ENCODE measurements around the gene SLC4A3.
"Not testable (repeated sequence)": the region's sequence is repeated elsewhere in the genome, so short reads cannot be mapped to it uniquely, and the experiment has no call there.

Gene SLC4A3

DNA sequence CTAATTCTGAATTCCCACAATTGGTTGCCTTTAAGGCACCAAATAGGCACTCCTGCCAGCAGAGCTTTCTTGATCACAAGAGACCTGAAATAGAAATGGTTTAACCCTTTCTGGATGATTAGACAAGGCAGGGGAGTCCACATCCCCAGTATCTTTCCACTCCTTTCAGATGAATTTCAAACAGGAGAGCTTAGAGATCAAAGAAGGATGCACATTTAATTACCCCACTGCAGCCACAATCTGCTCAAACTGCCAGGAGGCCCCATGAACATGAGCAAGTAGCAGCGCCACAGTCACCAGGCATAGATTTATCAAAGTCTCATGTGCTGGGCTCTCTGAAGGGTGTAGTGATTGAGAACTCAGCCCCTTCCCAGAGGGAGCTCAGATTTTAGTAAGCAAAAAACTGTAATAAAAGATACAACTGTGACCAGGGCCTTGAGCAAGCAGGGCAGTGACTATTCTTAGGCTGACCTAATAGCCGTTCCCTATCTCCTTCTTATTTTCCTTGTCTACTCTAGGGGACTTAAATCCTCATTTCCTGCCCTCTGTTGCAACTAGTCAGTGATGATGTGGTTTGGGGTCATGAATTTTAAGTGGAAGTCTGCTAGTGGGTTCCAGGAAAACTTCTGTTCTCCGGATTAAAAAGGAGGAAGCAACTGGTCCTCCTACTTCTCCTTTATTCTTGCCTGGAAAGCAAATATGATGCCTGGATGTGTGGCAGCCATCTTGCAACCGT, 53.7 kb downstream of the SLC4A3 start:
- DNase-seq (ENCODE audit: low spot score) = no peak

DNA sequence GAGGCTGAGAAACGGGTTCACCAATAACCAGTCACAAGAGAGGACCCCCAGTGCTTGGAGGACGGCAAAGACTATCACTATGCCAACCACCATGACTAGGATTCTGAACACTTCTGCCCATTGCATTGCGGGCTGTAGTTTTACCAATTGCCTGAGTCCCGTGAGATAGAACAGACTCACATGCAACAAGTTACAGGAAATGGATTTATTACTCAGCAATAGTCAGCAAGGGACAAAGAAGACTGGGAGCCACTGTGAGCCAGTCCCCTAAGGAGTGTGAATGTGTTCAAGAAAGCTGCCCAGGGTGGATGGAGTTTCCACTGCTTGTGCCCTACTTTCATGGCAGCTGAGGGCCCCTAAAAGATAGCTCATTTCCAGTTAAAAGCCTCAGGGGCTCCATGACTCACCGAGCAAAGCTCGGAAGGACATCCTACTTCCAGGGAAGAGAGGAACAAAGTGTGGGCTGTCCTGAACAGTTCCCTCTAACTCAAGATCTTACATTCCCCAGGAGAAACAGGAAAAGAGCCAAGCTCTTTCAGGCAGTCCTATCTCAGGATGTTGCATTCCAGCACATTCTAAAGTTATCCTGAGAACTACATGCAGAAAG, 54.4 kb downstream of the SLC4A3 start:
- DNase-seq (ENCODE audit: low spot score) = no peak

DNA sequence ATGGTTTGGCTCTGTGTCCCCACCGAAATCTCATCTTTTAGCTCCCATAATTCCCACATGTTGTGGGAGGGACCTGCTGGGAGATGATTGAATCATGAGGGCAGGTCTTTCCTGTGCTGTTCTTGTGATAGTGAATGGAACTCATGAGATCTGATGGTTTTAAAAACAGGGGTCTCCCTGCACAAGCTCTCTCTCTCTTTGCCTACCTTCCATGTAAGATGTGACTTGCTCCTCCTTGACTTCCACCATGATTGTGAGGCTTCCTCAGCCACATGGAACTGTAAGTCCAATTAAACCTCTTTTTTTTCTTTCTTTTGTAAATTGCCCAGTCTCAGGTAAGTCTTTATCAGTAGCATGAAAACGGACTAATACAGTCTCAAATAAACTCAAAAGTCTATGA, 56.0 kb downstream of the SLC4A3 start:
- DNase-seq (ENCODE audit: low spot score) = not testable (repeated sequence)

DNA sequence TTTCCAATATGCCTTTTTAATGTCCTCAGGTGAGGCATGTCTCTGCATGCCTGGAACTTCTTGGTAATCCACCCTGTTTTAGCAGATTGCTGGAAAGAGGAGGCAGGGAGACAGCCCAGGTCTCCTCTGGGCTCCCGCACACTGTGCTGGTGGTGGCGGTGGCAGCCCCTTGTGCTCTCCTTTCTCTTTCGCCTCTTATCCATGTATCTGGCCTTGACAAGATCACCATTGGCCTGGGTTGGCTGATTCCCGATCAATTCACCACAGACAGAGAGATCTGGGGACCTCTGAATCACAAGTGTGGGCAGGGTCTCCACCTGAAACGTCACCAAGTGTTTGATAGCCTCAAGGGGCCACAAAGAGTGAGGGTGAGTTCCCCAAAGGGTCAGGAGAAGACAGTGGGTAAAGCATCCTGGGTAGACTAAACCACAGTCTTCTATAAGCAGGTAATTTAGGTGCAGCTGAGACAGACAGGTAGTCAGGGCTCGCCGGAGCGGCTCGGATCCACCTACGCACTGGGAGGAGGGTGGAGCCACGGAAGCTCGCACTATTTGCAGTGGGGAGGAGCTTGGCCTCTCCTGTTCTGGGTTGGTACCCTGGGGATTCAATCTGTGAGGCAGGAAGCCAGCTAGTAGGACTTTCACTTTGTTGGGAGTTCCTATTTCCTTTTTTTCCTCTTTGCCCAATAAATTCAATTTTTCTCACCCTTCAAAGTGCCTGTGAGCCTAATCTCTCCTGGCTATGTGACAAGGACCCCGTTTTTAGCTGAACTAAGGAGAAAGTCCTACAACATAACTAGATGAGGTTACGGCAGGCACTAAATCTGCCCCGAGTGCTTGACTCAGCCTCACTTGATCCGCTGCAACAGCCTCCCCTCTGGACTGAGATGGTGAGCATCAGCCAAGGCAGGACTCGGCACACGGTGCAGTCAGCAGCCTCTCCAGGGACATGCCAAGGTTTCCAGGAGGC, 57.6 kb downstream of the SLC4A3 start:
- DNase-seq (ENCODE audit: low spot score) = peak; percentile 27

DNA sequence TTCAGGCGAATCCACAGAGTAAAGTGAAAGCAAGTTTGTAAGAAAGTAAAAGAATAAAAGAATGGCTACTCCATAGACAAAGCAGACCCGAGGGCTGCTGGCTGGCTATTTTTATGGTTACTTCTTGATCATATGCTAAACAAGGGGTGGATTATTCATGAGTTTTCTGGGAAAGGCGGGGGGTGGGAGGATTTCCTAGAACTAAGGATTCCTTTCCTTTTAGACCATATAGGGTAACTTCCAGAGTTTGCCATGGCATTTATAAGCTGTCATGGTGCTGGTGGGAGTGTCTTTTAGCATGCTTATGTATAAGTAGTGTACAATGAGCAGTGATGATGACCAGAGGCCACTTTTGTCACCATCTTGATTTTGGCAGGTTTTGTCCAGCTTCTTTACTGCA, 59.8 kb downstream of the SLC4A3 start:
- DNase-seq (ENCODE audit: low spot score) = no peak

DNA sequence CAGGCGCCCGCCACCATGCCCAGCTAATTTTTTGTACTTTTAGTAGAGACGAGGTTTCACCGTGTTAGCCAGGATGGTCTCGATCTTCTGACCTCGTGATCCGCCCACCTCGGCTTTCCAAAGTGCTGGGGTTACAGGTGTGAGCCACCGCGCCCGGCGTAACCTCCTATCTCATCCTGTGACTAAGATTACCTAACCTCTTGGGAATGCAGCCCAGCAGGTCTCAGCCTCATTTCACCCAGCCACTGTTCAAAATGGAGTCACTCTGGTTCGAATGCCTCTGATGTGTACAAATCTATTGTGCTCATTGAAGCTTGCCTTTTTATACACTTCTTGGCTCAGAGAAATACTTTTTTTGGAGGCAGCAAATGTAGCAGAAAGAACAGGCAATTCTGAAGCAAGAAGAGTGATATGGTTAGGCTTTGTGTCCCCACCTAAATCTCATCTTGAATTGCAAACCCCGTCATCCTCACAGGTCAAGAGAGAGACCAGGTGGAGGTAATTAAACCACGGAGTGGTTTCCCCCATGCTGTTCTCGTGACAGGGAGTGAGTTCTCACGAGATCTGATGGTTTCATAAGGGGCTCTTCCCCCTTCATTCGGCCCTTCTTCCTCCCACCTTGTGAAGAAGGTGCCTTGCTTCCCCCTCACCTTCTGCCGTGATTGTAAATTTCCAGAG, 60.6 kb downstream of the SLC4A3 start:
- DNase-seq (ENCODE audit: low spot score) = no peak

DNA sequence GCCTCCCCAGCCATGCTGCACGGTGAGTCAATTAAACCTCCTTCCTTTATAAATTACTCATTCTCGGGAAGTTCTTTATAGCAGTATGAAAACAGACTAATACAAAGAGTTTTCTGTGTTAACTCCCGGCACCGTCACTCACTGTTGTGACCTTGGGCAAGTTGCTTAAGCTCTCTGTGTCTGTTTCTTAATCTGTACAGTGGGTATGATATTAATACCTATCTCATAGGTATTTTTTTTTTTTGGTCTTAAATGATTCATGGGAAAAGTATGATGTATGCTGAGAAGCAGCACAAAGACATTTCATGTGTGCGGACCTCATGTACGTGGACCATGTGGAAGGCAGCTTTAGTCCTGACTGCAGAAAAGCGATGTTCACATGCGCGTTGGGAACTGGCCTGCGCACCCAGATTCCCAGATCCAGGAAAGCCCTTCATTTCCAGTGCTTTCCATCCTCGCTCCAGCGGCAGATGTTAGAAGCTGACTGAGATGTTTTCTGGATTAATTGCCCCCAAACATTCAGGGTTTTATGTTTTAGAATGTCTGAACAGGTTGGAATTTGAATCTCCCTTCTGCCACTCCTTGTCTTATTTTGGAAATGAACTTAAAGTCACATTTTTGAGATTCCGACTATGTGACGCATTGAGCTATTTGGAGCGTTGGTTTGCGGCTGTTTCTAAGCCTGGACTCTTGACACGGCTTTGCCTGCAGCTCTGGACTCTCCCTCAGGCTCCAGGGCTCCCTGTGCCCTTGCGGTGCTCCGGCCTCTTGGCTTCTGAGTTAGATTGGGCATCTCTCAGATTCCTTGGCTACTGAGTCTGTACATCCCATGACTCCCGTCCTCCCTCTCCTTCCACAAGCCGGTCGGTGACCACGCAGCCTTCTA, 61.4 kb downstream of the SLC4A3 start:
- DNase-seq (ENCODE audit: low spot score) = no peak

DNA sequence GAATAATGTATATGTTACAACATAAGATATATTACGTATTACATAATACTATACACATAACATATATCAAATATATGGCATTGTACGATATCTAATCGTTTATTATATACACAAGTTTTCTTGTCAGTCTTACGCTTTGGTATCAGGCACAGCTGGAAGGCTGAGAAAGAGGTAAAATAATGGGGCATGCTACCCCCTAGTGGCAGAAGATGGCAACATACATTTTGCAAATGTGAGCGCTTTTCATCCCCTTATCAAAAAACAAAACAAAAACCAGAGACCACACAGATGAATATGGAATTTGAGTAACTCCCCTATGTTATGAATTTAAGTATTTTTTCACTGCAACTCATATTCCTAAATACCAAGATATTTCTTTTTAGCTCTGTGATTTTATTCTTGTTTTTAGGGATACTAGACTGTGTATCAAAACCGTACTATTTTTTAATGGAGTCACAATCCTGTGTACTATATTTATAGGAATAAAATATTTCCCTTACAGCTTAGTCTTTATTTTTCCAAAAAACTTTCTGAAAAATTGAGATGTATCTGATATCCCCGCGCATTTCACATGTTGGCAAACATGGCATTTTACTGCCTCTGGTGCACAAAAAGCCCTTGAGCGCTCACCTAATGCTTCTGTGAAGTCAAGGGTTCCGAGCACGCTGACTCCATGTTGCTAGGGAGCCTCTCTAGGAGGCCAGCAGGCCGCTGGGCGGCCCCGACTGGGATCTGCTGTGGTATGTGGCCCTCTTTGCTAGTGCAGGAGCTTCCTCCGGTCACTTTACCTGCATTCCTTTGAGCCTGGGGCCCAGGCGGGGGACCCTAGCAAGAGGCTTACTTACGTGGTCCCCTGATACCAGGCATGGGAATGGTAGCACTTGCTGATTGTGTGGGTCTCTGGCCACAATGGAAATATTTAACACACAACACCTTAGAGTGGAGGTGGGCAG, 62.5 kb downstream of the SLC4A3 start:
- DNase-seq (ENCODE audit: low spot score) = peak; percentile 22

DNA sequence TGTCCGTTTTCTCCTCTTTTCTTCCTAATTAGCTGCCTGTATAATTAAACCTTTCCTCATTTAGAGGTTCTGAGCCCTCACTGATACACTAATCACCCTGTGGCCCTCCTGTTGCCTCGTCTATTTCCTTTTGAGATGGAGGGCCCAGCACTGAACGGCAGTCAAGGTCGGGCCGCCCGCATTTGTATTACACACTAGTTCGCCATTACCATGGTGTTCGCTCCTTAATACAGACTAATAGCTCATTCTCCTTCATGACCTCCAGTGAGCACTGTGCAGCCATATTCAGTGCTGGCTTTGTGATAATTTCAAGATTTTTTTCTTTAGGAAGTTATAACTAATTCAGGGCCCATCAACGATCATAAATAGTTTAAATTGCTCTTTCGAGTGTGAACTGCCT, 64.1 kb downstream of the SLC4A3 start:
- no peak for DNase-seq (ENCODE audit: low spot score)

Measured in HuH-7.5 (cell line).